Loucy (cell line): ENCODE data around the gene TM9SF4.

ENCODE experiments used
- EZH2phosphoT487 ChIP-seq: fragments of 200-600 bp; IDR thresholded peaks from 2 replicates; pipeline ENCODE4 v1.6.1; 2018; ENCODE audit warnings: antibody characterized with exemption, mild to moderate bottlenecking, moderate library complexity, borderline replicate concordance
- TF ChIP-seq, protein P1 (sequence below): fragments of 200-600 bp; sonication (generic); conservative IDR thresholded peaks from 2 replicates; pipeline ENCODE4 v1.5.1; 2014; ENCODE audit warnings: mild to moderate bottlenecking, antibody characterized with exemption, low read length

- TF ChIP-seq, protein P1, sequence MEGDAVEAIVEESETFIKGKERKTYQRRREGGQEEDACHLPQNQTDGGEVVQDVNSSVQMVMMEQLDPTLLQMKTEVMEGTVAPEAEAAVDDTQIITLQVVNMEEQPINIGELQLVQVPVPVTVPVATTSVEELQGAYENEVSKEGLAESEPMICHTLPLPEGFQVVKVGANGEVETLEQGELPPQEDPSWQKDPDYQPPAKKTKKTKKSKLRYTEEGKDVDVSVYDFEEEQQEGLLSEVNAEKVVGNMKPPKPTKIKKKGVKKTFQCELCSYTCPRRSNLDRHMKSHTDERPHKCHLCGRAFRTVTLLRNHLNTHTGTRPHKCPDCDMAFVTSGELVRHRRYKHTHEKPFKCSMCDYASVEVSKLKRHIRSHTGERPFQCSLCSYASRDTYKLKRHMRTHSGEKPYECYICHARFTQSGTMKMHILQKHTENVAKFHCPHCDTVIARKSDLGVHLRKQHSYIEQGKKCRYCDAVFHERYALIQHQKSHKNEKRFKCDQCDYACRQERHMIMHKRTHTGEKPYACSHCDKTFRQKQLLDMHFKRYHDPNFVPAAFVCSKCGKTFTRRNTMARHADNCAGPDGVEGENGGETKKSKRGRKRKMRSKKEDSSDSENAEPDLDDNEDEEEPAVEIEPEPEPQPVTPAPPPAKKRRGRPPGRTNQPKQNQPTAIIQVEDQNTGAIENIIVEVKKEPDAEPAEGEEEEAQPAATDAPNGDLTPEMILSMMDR: no peak
- no peak for TF ChIP-seq EZH2phosphoT487
These were observed 3.3 kb downstream of the TM9SF4 start for GRCh38 chr20:32112841-32113240.
